ENCODE results near the gene KAT8. TPM values are rescaled to one million over a fixed set of nuclear protein-coding genes. Genes with fewer than 3 reads are reported as not detected.
"Not testable (repeated sequence)": the region's sequence is repeated elsewhere in the genome, so short reads cannot be mapped to it uniquely, and the experiment has no call there.

The KAT8 gene
- total RNA-seq, 1 donor from 2014 or later: 56.0 TPM

GRCh38 chr16:31099860-31100638, 17.4 kb upstream of the KAT8 start:
- H3K9me3 Mint-ChIP-seq (ENCODE audit: unreplicated experiment): no peaks in the 10 kb centered on the region
- no peak overlapping the region for H3K4me3 Mint-ChIP-seq (ENCODE audit: unreplicated experiment)

GRCh38 chr16:31100876-31101641, 16.4 kb upstream of the KAT8 start:
- not testable (repeated sequence) for H3K9me3 Mint-ChIP-seq (ENCODE audit: unreplicated experiment); H3K27me3 Mint-ChIP-seq (ENCODE audit: unreplicated experiment); H3K4me3 Mint-ChIP-seq (ENCODE audit: unreplicated experiment); H3K4me1 Mint-ChIP-seq (ENCODE audit: unreplicated experiment); H3K36me3 Mint-ChIP-seq (ENCODE audit: unreplicated experiment); H3K27ac Mint-ChIP-seq (ENCODE audit: unreplicated experiment); DNase-seq (ENCODE audit: extremely low spot score, unreplicated experiment)

More at GRCh38 chr16:31099860-31100638, 17.4 kb upstream of the KAT8 start:
- H3K27ac Mint-ChIP-seq (ENCODE audit: unreplicated experiment): no peak overlapping the region
- no peak for DNase-seq (ENCODE audit: extremely low spot score, unreplicated experiment)
- no peaks in the 10 kb centered on the region for H3K36me3 Mint-ChIP-seq (ENCODE audit: unreplicated experiment)
- no peaks in the 10 kb centered on the region for H3K27me3 Mint-ChIP-seq (ENCODE audit: unreplicated experiment)
- peaks cover 4% of the 10 kb centered on the region for H3K4me1 Mint-ChIP-seq (ENCODE audit: unreplicated experiment)
- TF ChIP-seq CTCF (IDR thresholded peaks at IDR 0.05): no peak

GRCh38 chr16:31105677-31106213, 11.7 kb upstream of the KAT8 start:
- TF ChIP-seq CTCF (IDR thresholded peaks at IDR 0.05): peak; percentile 78
- Mint-ChIP-seq H3K4me3 (ENCODE audit: unreplicated experiment) (no peak overlapping the region), H3K27me3 (ENCODE audit: unreplicated experiment) (no peaks in the 10 kb centered on the region), H3K4me1 (ENCODE audit: unreplicated experiment) (peaks cover 20% of the 10 kb centered on the region), H3K27ac (ENCODE audit: unreplicated experiment) (no peak overlapping the region), H3K36me3 (ENCODE audit: unreplicated experiment) (peaks cover 6% of the 10 kb centered on the region), H3K9me3 (ENCODE audit: unreplicated experiment) (no peaks in the 10 kb centered on the region)
- DNase-seq (ENCODE audit: extremely low spot score, unreplicated experiment): peak; percentile 92

- peak overlapping the region; percentile 74 for H3K27ac Mint-ChIP-seq (ENCODE audit: unreplicated experiment)
- peaks cover 6% of the 10 kb centered on the region for H3K36me3 Mint-ChIP-seq (ENCODE audit: unreplicated experiment)
Measured at GRCh38 chr16:31106509-31107464, 10.7 kb upstream of the KAT8 start.

More at GRCh38 chr16:31106509-31107464, 10.7 kb upstream of the KAT8 start:
- Mint-ChIP-seq H3K4me3 (ENCODE audit: unreplicated experiment) (no peak overlapping the region), H3K27me3 (ENCODE audit: unreplicated experiment) (no peaks in the 10 kb centered on the region), H3K4me1 (ENCODE audit: unreplicated experiment) (peaks cover 20% of the 10 kb centered on the region), H3K9me3 (ENCODE audit: unreplicated experiment) (no peaks in the 10 kb centered on the region)
- no peak for DNase-seq (ENCODE audit: extremely low spot score, unreplicated experiment)
- TF ChIP-seq CTCF (IDR thresholded peaks at IDR 0.05): no peak
